KMS-11 (cell line): ENCODE data around the gene CENPH.

ENCODE experiments used
- H2AFZ ChIP-seq: fragments of 200-600 bp; sonication (generic); 2 replicates; pipeline ENCODE4 v1.6.1; 2016; ENCODE audit warnings: antibody characterized with exemption, mixed run types, low read depth
- H3K27ac ChIP-seq: fragments of 200-600 bp; sonication (generic); 2 replicates; pipeline ENCODE4 v1.6.1; 2016; ENCODE audit warnings: mild to moderate bottlenecking, mixed run types
- H3K27me3 ChIP-seq: fragments of 200-600 bp; sonication (generic); 2 replicates; pipeline ENCODE4 v1.6.1; 2017; ENCODE audit warnings: mild to moderate bottlenecking, low read depth, mixed run types, moderate library complexity; ENCODE audit not compliant: insufficient read depth
- H3K36me3 ChIP-seq: fragments of 200-600 bp; sonication (generic); 2 replicates; pipeline ENCODE4 v1.6.1; 2017; ENCODE audit warnings: mild to moderate bottlenecking, mixed run types; ENCODE audit not compliant: insufficient read depth
- H3K4me1 ChIP-seq: fragments of 200-600 bp; sonication (generic); 2 replicates; pipeline ENCODE4 v1.6.1; 2016; ENCODE audit warnings: mild to moderate bottlenecking, low read depth, mixed run types; ENCODE audit not compliant: poor library complexity, severe bottlenecking
- H3K4me2 ChIP-seq: fragments of 200-600 bp; sonication (generic); 2 replicates; pipeline ENCODE4 v1.7.0; 2016; ENCODE audit warnings: mild to moderate bottlenecking, mixed run types
- H3K4me3 ChIP-seq: fragments of 200-600 bp; sonication (generic); IDR thresholded peaks from 2 replicates; pipeline ENCODE4 v1.6.1; 2017; ENCODE audit warnings: low read depth, low read length, mixed read lengths; ENCODE audit not compliant: insufficient read depth
- H3K79me2 ChIP-seq: fragments of 200-600 bp; sonication (generic); 2 replicates; pipeline ENCODE4 v1.6.1; 2016; ENCODE audit warnings: low read depth, mixed run types; ENCODE audit not compliant: insufficient read depth
- H3K9ac ChIP-seq: fragments of 200-600 bp; sonication (generic); 2 replicates; pipeline ENCODE4 v1.6.1; 2016; ENCODE audit warnings: mild to moderate bottlenecking, mixed run types
- H4K20me1 ChIP-seq: fragments of 200-600 bp; sonication (generic); 2 replicates; pipeline ENCODE4 v1.6.1; 2016; ENCODE audit warnings: mild to moderate bottlenecking, mixed run types; ENCODE audit not compliant: insufficient read depth
- TF ChIP-seq, protein P1 (sequence below): fragments of 200-600 bp; sonication (generic); conservative IDR thresholded peaks from 2 replicates; pipeline ENCODE4 v1.6.1; 2017; ENCODE audit warnings: low read depth, mild to moderate bottlenecking, antibody characterized with exemption, low read length, moderate library complexity, mixed read lengths

Gene CENPH

DNA sequence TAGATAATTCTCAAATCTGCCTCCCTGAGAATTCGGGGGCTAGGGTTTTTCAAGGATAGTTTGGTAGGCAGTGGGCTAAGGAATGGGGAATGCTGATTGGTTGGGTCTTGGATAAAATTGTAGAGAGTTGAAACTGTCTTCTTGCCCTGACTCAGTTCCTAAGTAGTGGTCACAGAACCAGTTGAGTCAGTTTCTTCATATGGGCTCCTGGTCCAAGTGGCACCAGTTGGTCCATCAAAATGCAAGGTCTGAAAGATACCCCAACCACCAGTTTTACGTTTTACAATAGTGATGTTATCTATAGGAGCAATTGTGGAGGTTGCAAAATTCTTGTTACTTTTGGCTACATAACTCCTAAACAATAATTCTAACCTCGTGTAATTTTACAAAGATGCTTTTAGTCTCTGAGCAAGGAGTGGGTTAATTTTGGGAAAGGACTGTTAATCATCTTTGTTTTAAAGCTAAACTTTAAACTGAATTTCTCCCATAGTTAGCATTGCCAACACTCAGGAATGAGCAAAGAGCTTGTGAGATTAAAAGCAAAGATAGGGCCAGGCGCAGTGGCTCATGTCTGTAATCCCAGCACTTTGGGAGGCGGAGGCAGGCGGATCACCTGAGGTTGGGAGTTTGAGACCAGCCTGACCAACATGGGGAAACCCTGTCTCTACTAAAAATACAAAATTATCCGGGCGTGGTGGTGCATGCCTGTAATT is 53.0 kb downstream of the CENPH start:
- H3K79me2 ChIP-seq, result peaks cover 43% of the 10 kb centered on the region
- H3K4me3 ChIP-seq, result no peak overlapping the region
- H3K27ac ChIP-seq, result no peak overlapping the region
- H3K4me1 ChIP-seq, result no peaks in the 10 kb centered on the region
- no peaks in the 10 kb centered on the region for H3K36me3 ChIP-seq
- no peak overlapping the region for H3K9ac ChIP-seq
- H2AFZ ChIP-seq, result no peak overlapping the region
- H3K4me2 ChIP-seq, result no peak overlapping the region
- H3K27me3 ChIP-seq, result no peaks in the 10 kb centered on the region
- TF ChIP-seq, protein P1, sequence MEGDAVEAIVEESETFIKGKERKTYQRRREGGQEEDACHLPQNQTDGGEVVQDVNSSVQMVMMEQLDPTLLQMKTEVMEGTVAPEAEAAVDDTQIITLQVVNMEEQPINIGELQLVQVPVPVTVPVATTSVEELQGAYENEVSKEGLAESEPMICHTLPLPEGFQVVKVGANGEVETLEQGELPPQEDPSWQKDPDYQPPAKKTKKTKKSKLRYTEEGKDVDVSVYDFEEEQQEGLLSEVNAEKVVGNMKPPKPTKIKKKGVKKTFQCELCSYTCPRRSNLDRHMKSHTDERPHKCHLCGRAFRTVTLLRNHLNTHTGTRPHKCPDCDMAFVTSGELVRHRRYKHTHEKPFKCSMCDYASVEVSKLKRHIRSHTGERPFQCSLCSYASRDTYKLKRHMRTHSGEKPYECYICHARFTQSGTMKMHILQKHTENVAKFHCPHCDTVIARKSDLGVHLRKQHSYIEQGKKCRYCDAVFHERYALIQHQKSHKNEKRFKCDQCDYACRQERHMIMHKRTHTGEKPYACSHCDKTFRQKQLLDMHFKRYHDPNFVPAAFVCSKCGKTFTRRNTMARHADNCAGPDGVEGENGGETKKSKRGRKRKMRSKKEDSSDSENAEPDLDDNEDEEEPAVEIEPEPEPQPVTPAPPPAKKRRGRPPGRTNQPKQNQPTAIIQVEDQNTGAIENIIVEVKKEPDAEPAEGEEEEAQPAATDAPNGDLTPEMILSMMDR, result no peak
- no peaks in the 10 kb centered on the region; the same call in 1 of the 2 replicates for H4K20me1 ChIP-seq

DNA sequence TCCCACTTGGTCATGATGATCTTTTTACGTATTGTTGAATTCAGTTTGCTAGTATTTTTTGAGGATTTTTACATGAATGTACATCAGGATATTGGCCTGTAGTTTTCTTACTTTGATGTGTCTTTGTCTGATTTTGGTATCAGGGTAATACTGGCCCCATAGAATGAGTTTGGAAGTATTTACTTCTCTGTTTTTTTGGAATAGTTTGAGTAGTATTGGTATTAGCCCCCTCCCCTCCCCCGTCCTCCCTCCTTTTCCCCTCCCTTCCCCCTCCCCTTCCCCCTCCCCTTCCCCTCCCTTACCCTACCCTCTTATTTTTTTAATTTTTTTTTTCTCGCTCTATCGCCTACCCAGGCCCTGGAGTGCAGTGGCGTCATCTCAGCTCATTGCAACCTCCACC is 55.6 kb downstream of the CENPH start:
- no peak overlapping the region for H3K9ac ChIP-seq
- no peaks in the 10 kb centered on the region for H3K36me3 ChIP-seq
- H3K4me3 ChIP-seq, result no peak overlapping the region
- H3K4me2 ChIP-seq, result no peak overlapping the region
- H3K4me1 ChIP-seq, result peaks cover 3% of the 10 kb centered on the region
- H3K79me2 ChIP-seq, result peaks cover 65% of the 10 kb centered on the region
- no peaks in the 10 kb centered on the region for H3K27me3 ChIP-seq
- no peaks in the 10 kb centered on the region; the same call in 1 of the 2 replicates for H4K20me1 ChIP-seq
- no peak overlapping the region for H2AFZ ChIP-seq
- no peak overlapping the region for H3K27ac ChIP-seq
- TF ChIP-seq, protein P1, result no peak

DNA sequence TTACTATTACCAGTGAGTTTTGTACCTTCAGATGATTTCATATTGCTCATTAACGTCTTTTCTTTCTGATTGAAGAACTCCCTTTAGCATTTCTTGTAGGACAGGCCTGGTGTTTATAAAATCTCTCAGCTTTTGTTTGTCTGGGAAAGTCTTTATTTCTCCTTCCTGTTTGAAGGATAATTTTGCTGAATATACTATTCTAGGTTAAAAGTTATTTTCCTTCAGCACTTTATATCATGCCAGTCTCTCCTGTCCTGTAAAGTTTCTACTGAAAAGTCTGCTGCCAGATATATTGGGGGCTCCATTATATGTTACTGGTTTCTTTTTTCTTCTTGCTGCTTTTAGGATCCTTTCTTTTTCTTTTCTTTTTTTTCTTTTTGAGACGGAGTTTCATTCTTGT is 58.6 kb downstream of the CENPH start:
- TF ChIP-seq, protein P1, result no peak
- Histone ChIP-seq H3K27ac (no peak overlapping the region), H3K4me1 (peaks cover 12% of the 10 kb centered on the region), H3K79me2 (peaks cover 46% of the 10 kb centered on the region), H3K4me3 (no peak overlapping the region), H3K4me2 (no peak overlapping the region), H3K27me3 (no peaks in the 10 kb centered on the region), H4K20me1 (no peaks in the 10 kb centered on the region; the same call in 1 of the 2 replicates), H3K36me3 (no peaks in the 10 kb centered on the region), H2AFZ (no peak overlapping the region), H3K9ac (no peak overlapping the region)

GRCh38 chr5:69250593-69250992 is 61.2 kb downstream of the CENPH start:
- no peaks in the 10 kb centered on the region; the same call in 1 of the 2 replicates for H4K20me1 ChIP-seq
- peak overlapping the region; percentile 34; the same call in 1 of the 2 replicates for H3K4me2 ChIP-seq
- H3K4me3 ChIP-seq, result no peak overlapping the region
- no peaks in the 10 kb centered on the region for H3K27me3 ChIP-seq
- peaks cover 38% of the 10 kb centered on the region for H3K79me2 ChIP-seq
- TF ChIP-seq, protein P1, result no peak
- no peak overlapping the region; the same call in 1 of the 2 replicates for H3K9ac ChIP-seq
- H3K27ac ChIP-seq, result peak overlapping the region; percentile 54; the same call in 1 of the 2 replicates
- peaks cover 12% of the 10 kb centered on the region for H3K4me1 ChIP-seq
- H3K36me3 ChIP-seq, result no peaks in the 10 kb centered on the region; the same call in 1 of the 2 replicates
- H2AFZ ChIP-seq, result no peak overlapping the region
